ENCODE data around the gene PARD3.

DNA sequence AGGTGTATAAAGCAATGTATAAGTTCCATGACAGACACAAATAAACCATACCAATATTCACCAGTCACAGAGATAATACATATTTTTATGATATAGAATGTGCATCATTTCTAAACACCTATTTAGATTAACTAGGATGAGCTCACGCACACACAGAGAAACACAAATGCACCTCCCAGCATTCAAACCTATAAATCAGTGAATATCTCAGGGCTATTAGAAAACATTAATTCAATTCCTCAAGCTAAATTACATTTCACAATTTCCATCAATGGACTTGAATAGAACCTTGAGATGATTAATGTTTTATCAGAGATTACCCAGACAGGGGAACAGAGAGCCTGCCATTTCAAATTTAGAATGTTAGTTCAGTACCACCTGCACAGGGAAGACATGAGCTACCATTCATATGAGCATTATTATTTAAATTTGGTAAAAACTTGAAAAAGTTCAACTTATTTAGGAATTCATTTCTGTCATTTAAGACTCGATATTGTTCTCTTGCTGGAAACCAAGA is 221.7 kb downstream of the PARD3 start:
- TF ChIP-seq, protein P1, sequence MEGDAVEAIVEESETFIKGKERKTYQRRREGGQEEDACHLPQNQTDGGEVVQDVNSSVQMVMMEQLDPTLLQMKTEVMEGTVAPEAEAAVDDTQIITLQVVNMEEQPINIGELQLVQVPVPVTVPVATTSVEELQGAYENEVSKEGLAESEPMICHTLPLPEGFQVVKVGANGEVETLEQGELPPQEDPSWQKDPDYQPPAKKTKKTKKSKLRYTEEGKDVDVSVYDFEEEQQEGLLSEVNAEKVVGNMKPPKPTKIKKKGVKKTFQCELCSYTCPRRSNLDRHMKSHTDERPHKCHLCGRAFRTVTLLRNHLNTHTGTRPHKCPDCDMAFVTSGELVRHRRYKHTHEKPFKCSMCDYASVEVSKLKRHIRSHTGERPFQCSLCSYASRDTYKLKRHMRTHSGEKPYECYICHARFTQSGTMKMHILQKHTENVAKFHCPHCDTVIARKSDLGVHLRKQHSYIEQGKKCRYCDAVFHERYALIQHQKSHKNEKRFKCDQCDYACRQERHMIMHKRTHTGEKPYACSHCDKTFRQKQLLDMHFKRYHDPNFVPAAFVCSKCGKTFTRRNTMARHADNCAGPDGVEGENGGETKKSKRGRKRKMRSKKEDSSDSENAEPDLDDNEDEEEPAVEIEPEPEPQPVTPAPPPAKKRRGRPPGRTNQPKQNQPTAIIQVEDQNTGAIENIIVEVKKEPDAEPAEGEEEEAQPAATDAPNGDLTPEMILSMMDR (IDR thresholded peaks at IDR 0.05), result no peak
- TF ChIP-seq POLR2A (IDR thresholded peaks at IDR 0.05), result no peak
